RKO (cell line): ENCODE data around the gene TNNI3K.
"Not testable (repeated sequence)": the region's sequence is repeated elsewhere in the genome, so short reads cannot be mapped to it uniquely, and the experiment has no call there.

Experiments
- DNase-seq: peaks from one replicate; pipeline ENCODE4 v3.0.0-alpha.2; 2016; ENCODE audit warnings: low spot score

TNNI3K gene, protein sequence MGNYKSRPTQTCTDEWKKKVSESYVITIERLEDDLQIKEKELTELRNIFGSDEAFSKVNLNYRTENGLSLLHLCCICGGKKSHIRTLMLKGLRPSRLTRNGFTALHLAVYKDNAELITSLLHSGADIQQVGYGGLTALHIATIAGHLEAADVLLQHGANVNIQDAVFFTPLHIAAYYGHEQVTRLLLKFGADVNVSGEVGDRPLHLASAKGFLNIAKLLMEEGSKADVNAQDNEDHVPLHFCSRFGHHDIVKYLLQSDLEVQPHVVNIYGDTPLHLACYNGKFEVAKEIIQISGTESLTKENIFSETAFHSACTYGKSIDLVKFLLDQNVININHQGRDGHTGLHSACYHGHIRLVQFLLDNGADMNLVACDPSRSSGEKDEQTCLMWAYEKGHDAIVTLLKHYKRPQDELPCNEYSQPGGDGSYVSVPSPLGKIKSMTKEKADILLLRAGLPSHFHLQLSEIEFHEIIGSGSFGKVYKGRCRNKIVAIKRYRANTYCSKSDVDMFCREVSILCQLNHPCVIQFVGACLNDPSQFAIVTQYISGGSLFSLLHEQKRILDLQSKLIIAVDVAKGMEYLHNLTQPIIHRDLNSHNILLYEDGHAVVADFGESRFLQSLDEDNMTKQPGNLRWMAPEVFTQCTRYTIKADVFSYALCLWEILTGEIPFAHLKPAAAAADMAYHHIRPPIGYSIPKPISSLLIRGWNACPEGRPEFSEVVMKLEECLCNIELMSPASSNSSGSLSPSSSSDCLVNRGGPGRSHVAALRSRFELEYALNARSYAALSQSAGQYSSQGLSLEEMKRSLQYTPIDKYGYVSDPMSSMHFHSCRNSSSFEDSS

DNA sequence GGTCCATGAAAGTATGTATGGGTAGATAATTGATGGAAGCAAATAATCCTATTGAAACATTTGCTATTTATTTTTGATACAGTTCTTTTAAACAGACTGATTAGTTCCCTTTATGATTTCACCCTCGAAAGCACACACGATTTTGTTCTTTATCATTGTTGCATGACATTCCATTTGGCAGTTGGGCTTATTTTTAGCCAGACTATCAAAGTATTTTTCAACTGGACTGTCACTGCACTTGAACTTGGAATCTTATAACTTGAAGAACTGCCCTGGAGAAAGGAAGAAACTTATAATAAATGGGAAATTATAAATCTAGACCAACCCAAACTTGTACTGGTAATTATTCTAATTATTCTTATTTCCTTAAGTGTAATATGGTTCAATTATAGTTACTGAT is at the start of gene TNNI3K:
Gene TNNI3K, plus strand, starts transcription at position 235 of the 400 bp plus-strand sequence. Its CDS starts 65 bp downstream, at position 300.
- no peak for DNase-seq

DNA sequence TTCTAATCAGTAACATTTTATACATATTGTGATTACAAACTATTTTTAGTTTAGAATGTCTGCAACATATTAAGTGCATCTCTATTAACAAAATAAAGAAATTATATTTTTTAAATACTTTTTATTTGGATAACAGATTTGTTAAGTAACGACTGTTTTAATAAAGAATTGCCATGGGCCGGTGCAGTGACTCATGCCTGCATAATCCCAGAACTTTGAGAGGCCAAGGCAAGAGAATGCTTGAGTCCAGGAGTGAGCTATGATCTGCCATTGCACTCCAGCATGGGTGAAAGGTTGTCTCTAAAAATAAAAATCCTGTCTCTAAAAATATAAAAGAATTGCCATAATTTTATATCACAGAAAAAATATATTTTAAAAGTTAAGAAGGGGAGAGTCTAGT is 41.3 kb upstream of the TNNI3K start:
- DNase-seq: peak; percentile 57

DNA sequence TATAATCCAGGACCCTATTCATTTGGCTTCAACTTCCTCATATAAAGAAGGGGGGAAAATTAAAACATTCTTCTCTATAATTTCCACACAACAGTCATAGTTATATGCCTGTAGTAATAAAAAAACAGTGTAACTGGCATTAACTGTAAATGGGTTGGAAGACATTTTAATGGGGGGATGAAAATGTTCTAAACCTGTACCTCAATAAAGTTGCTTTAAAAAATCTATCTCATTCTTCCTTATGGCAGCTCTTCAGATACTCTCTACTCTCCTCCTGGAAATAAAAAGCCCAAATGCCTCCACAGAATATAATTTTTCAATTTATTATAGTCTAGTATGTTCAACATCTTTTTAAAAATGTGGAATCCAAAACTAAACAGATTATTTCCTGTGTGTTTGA is 39.8 kb upstream of the TNNI3K start:
- DNase-seq: no peak

DNA sequence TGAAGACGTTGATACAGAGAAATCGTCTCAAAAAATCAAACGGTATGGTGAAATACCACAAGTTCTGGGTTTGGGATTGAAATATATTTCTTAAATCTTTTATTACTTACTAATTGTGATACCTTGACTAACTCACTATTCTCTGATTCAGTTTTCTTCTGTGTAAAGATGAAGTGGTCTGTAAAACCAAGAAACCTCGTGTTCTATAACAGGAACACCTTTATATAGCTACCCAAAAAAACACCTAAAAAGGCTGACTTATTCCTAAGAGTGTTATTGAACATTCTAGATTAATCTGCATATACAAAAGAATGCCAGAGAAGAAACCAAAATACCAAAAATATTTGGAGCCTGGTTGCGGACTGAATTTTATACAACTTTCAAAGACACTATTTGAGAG is 37.9 kb upstream of the TNNI3K start:
- DNase-seq: no peak

DNA sequence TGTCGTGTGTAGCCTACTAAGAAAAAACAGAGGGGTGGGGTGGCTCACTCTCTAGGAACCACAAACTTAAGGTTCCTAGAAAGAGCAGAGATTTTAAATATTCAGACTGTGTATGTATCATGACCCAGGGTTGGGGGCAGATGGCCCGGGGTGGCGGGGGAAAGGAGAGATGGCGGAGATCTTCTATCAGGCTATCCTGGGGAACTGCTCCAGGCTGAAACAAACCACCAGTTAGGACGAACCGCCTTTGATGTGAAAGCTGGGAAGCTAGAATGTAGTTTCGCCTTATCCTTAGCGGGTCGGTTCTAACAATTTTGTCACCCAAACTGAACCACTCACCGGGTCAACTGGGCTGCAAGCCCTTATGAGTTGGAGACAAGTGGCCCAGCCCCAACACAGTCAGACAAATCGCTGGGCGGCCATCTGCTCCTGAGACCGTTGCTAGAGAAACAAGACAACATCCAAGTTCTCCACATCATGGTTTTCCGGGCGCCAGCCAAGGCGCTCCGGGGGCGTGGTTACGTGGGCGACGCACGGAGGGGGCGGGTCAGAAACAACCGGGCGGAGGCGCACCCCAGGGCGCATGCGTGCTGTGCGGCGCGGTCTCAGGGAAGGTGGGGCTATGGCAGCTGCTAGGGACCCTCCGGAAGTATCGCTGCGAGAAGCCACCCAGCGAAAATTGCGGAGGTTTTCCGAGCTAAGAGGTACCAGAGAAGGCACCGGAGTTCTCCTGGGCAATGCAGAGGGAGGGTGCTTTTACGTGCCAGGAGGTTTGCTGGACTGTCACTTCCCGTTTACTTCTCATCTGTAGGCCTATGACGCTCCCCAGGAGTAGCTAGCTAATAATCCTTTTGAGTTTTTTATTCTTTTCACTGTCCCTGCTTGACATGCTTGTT is 37.3 kb upstream of the TNNI3K start, which contains the start of the genes FPGT and LRRIQ3:
Gene FPGT, plus strand, starts transcription at position 586 of the 896 bp plus-strand sequence. Its CDS starts 37 bp downstream, at position 623.
Gene LRRIQ3, minus strand, starts transcription at position 520 of the 896 bp plus-strand sequence. CDS start 14,492 bp downstream, outside the sequence.
- DNase-seq: peak; percentile 93

DNA sequence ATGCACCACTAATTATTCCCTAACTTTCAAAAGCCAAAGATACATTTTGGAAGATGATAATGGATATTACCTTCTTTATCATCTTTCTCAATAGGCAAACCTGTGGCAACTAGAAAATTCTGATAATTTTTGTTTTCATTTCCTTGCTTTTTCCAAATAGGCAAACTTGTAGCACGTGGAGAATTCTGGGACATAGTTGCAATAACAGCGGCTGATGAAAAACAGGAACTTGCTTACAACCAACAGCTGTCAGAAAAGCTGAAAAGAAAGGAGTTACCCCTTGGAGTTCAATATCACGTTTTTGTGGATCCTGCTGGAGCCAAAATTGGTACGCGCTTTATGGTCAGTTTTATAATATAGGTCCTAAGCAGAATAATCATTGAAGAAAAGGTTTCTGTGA is 35.7 kb upstream of the TNNI3K start:
- no peak for DNase-seq

DNA sequence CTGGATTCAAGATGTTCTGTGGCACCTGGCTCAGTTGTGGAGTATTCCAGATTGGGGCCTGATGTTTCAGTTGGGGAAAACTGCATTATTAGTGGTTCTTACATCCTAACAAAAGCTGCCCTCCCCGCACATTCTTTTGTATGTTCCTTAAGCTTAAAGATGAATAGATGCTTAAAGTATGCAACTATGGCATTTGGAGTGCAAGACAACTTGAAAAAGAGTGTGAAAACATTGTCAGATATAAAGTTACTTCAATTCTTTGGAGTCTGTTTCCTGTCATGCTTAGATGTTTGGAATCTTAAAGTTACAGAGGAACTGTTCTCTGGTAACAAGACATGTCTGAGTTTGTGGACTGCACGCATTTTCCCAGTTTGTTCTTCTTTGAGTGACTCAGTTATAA is 29.9 kb upstream of the TNNI3K start:
- DNase-seq: no peak

DNA sequence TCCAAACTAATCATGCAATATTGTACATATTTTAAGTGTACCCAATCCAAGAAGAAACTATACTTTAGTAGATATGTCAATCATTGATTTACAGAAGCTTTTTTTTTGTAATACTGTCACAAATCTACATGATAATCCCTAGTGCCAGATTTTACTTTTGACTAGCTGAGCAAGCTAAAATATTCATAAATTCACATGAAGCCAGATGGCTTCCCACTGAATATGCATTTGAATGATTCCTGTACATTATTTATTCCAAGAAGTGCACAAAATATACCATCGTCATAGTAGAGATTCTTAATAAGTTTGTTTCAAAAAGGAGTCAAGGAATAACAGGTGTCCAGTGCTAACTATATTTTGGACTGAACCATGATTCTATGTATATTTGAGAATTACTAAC is 20.0 kb upstream of the TNNI3K start:
- no peak for DNase-seq

DNA sequence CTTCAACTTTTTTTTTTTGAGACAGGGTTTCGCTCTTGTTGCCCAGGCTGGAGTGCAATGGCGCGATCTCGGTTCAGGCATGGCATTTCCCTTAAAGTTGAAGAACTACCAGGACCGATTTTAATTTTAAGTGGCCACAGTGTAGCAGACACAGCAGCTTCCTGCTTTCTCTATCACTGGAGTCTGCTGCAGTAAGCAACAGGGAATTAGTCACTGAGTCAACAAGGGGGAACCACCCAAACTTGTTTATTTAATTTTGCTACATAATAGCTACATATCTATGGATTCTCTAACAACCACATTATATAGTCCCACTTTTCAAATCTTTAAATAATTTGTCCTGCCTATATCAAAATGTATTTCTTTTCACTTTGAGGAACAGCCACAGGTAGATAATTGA is 12.5 kb upstream of the TNNI3K start:
- no peak for DNase-seq

DNA sequence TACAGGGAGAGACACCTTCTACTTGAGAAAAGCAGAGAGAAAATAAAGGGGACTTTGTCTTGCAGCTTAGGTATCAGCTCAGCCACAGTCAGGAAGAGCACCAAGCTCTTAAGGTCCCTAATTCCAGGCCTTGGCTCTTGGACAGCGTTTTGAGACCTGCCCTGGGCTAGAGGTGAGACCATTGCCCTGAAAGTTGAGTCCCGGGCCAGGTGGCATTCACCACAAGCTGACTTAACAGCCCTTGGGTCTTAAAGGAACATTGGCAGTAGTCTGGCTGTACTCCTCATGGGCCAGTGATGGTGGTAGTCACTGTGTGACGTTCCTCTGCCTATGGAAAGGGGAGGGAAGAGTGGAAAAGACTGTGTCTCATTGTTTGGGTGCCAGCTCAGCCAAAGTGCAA is 11.7 kb upstream of the TNNI3K start:
- DNase-seq: no peak

DNA sequence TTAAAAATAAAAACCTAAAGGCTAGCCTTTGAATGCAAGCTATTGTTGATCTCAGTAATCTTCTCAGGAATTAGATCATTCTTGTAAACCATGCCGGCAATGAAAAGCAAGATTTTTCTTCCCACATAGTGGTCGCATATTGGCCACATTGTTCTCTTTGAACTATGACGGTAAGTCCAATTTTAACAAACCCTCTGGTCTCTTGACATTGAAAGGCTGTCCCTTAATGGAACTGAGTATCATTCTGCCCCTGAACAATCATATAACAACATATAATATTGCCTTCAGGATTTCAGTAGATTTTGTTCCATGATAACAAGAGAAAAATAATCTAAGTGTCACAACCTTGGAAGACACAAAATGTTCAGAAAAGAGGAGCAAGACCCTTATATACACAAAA is 1.3 kb downstream of the TNNI3K start:
- DNase-seq: no peak

DNA sequence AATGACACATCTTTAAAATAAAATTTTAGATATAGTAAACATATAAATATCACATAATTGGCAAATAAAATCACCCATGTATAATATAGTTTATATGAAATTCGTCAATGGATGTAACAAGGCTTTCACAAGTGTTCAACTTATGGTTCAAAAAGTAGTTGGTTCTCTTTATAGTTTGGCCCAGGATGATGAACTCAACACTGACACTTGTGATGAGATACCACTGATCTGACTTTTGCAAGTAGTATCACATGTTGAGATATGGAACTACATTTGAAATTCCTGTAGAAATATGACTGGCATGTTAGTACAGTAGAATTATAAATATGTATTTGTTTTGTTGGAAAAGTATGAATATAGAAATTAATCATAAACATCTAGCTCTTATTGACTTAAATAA is 1.8 kb downstream of the TNNI3K start:
- DNase-seq: no peak

DNA sequence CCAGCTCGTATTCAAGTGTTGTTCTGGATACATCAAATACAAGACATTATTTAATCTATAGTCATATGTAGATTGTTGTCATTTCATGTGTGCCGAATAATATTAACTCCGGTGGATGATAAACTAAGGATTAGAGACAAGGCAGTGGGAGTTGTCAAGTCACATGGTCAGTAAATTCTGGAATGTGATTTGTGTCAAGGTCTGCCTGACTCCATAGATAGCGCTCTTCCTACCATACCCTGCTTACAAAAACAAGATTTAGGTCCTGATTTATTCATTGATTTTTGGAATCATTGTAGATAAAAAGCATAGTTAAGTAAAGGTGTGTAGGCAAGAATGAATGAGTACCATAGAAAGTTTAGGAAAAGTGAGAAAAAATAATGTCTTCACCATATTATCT is 2.6 kb downstream of the TNNI3K start:
- DNase-seq: no peak

DNA sequence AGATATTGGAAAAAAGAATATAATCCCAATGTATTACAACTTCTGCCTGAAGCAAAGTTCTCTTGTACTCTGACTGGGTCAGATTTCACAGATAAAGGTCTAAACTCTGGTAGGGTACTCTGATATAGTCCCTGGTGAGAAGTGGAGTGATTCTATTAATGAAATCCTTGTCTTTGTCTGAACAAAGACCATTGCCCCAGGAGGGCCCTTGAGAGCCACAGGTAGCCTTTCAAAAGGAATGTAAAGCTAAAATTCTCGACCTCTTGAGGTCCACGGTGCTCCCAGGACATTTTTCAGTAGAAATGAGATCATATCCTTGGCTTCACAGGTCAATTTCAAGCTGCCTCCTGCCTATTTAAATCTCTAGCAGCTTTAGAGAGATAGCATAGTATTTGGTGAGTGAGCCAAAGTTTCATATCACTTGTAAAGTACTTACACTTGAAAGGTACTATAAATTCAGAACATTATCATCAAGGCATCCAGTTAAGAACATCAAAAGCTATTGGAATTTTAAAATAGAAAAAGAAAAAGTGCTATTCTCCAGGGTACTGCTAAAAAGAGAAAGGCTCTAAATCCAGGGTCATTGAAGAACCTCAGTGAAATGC is 10.1 kb downstream of the TNNI3K start:
- no peak for DNase-seq

DNA sequence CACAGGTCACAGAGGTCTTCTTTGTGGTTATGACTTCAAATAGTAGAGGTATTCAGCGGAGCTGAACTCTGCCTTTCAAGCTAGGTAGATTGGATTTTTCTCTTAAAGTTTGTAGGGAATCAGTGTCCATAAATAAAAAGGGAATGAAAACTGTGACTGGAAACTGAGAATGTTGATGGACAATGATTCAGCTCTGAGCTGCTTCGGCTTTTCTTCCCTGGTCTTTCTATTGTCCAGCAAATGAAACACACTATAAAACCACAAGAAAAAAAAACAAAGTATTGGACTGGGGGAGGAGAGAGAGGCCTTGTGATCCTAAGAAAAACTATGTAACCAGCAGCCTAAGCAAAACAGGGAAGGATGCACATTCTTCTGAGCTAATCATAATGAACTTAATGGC is 11.1 kb downstream of the TNNI3K start:
- DNase-seq: no peak

DNA sequence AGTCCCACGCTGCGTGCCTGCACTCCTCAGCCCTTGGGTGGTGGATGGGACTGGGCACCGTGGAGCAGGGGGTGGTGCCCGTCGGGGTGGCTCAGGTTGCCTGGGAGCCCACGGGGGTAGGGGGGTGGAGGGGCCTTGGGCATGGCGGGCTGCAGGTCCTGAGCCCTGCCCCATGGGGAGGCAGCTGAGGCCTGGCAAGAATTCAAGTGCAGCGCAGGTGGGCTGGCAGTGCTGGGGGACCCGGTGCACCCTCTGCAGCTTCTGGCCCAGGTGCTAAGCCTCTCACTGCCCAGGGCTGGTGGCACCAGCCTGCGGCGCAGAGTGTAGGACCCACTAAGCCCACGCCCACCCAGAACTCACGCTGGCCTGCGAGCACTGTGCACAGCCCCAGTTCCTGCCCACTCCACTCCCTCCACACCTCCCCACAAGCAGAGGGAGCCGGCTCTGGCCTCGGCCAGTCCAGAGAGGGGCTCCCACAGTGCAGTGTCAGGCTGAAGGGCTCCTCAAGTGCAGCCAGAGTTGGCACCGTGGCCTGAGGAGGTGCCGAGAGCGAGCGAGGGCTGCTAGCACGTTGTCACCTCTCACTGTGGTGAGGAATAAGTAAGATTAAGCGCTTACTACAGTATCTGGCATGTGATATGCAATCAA is 12.8 kb downstream of the TNNI3K start:
- DNase-seq: no peak

DNA sequence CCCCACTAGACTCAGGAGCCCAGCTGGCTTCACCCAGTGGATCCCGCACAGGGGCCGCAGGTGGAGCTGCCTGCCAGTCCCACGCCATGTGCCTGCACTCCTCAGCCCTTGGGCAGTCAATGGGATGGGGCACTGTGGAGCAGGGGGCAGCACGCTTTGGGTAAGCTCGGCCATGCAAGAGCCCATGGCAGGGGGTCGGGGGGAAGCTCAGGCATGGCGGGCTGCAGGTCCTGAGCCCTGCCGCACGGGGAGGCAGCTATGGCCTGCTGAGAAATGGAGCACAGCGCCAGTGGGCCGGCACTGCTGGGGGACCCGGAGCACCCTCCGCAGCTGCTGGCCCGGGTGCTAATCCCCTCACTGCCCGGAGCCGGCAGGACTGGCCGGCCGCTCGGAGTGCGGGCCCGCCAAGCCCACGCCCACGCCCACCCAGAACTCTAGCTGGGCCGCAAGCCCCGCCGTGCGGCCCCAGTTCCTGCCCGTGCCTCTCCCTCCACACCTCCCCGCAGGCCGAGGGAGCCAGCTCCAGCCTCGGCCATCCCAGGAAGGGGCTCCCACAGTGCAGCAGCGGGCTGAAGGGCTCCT is 18.1 kb downstream of the TNNI3K start:
- DNase-seq: not testable (repeated sequence)

DNA sequence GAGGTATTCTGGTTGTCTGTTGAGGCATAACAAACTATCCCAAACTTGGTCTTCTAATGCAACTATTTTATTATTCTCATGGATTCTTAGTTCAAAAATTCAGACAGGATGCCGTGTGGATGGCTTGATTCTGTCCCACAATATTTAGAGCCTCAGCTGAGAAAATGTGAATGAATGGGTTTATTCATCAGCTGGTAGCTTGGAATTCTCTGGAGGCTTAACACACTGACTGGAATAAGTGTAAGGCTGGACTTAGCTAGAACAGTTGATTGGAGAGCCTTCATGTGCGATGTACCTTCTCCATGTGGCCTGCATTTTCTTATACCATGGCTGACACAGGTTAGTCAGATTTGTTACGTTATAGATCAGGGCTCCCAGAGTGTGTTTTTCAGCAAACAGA is 30.8 kb downstream of the TNNI3K start:
- DNase-seq: no peak

DNA sequence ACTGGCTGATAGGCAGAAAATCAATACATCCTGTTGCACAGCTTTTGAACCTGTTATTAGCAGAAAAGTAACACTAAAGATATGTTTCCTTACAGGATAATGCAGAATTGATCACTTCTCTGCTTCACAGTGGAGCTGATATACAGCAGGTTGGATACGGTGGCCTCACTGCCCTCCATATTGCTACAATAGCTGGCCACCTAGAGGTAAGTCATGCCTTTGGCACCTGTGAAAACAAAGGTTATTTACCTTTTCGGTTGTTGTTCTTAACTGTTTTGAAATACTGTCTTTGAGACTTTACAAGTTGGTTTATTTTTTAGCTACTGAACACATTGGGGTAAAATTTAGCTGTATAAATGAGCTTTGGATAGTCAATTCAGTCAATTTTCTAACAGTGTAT is 36.3 kb downstream of the TNNI3K start:
- DNase-seq: no peak

DNA sequence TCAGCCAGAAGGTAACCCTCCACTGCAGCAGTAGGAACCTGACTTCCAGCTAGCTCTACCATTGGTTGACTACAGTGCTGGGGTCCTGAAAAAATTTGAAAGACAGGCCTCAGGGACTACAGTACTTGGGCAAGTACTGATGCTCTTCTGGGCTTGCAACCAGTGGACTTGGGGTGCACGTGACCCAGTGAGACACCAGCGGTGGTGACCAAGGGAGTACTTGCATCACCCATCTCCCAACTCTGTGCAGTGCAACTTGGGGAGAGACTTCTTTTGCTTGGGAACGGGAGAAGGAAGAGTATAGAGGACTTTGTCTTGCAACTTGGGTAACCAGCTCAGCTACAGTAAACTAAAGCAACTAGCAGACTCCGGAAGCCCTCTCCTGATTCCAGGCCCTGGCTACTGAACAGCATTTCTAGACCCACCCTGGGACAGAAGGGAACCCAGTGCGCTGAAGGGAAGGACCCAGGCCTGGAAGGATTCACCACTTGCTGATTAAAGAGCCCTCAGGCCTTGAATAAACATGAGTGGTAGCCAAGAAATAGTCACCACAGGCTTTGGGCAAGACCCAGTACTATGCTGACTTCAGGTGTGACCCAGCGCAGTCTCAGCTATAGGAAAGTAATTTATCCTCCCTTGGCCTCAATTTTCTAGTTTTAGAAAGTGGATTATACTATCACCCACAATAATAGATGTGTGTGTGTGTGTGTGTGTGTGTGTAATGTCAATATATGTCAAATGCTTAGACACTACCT is 45.6 kb downstream of the TNNI3K start:
- DNase-seq: no peak
